Activated naive CD8-positive, alpha-beta T cell treated with anti-CD3 and anti-CD28 coated beads, Interleukin-2, amount 50 U/mL, for 24 hours (primary cell): ENCODE results near the gene FAM32A.

Experiments used
- ATAC-seq: fragments of 150-1000 bp; cut with Tn5 transposase; one replicate; pipeline ENCODE4 v1.10.0; 2021
- DNase-seq: peaks from one replicate; pipeline ENCODE4 v3.0.0; 2021
- H3K27ac Mint-ChIP-seq: one replicate; pipeline ENCODE4 v1.8.0; 2021; ENCODE audit warnings: mild to moderate bottlenecking, mixed read lengths
- H3K27me3 Mint-ChIP-seq: one replicate; pipeline ENCODE4 v1.8.0; 2021; ENCODE audit warnings: mixed read lengths
- H3K36me3 Mint-ChIP-seq: one replicate; pipeline ENCODE4 v1.8.0; 2021; ENCODE audit warnings: low read depth, mixed read lengths
- H3K4me1 Mint-ChIP-seq: one replicate; pipeline ENCODE4 v1.8.0; 2021; ENCODE audit warnings: mixed read lengths
- H3K4me3 Mint-ChIP-seq: one replicate; pipeline ENCODE4 v1.8.0; 2021; ENCODE audit warnings: mild to moderate bottlenecking, moderate library complexity, mixed read lengths
- H3K9me3 Mint-ChIP-seq: one replicate; pipeline ENCODE4 v1.8.0; 2021; ENCODE audit warnings: mixed read lengths

The FAM32A gene

DNA sequence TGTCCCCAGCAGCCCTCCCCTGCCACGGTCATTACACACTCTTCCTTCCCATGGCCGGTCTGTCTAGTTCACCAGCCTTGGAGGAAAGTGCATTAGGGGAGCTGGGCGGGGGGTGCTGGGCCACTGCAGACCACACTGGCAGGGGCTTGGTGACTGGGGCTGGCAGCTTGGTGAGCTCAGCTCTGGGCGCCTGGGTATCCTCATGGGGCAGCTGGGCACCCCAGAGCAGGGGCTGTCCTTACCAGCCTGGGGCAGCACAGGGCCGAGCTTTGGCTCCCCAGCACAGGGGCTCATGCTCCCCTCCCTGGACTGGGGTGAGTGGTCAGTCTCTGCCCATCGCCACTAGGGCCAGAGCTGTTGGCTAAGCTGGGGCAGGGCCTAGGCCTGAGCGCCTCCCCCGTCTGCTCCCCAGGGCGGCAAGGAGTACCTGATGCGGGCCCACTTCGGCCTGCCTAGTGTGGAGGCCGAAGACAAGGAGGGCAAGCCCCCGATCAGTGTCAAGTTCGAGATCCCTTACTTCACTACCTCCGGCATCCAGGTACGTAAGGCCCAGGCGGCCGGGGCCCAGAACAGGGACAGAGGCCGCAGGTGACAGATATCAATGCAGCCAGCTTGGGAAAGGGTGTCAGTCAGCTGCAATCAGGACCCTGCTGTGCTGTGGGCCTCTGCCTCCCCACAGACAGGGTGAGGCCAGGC is 48.0 kb downstream of the FAM32A start:
- Mint-ChIP-seq H3K9me3 (no peaks in the 10 kb centered on the region), H3K4me1 (peaks cover 30% of the 10 kb centered on the region), H3K27me3 (no peaks in the 10 kb centered on the region), H3K27ac (no peak overlapping the region), H3K4me3 (no peak overlapping the region), H3K36me3 (peaks cover 39% of the 10 kb centered on the region)
- DNase-seq (no peak), ATAC-seq (peak; percentile 16)

- Mint-ChIP-seq H3K27me3 (no peaks in the 10 kb centered on the region), H3K36me3 (peaks cover 39% of the 10 kb centered on the region), H3K4me3 (no peak overlapping the region), H3K9me3 (no peaks in the 10 kb centered on the region), H3K27ac (no peak overlapping the region), H3K4me1 (peaks cover 37% of the 10 kb centered on the region)
- DNase-seq (no peak), ATAC-seq (peak; percentile 34)
Observed at GRCh38 chr19:16233836-16234551, 48.8 kb downstream of the FAM32A start.

GRCh38 chr19:16234552-16235445 is 49.6 kb downstream of the FAM32A start:
- ATAC-seq (no peak), DNase-seq (no peak)
- Mint-ChIP-seq H3K4me3 (no peak overlapping the region), H3K36me3 (peaks cover 33% of the 10 kb centered on the region), H3K27ac (peak overlapping the region; percentile 38), H3K9me3 (no peaks in the 10 kb centered on the region), H3K4me1 (peaks cover 37% of the 10 kb centered on the region), H3K27me3 (no peaks in the 10 kb centered on the region)

- Mint-ChIP-seq H3K9me3 (no peaks in the 10 kb centered on the region), H3K4me1 (peaks cover 37% of the 10 kb centered on the region), H3K27me3 (no peaks in the 10 kb centered on the region), H3K27ac (no peak overlapping the region), H3K4me3 (no peak overlapping the region), H3K36me3 (peaks cover 29% of the 10 kb centered on the region)
- DNase-seq (no peak), ATAC-seq (no peak)
Observed at GRCh38 chr19:16235811-16236652, 50.8 kb downstream of the FAM32A start.
